Astrocyte (in vitro differentiated cells and primary cell): ENCODE data around the gene ELK3. TPM values are rescaled to one million over a fixed set of nuclear protein-coding genes. Genes with fewer than 3 reads are reported as not detected.

Experiments
- DNase-seq: peaks from one replicate; pipeline ENCODE4 v3.0.0-alpha.2; 2010; ENCODE audit warnings: low read depth
- FAIRE-seq: peaks from 2 replicates; lab custom pipeline; 2011; peaks lifted over from hg19 to GRCh38; lab: Jason Lieb, UNC
- H2AFZ ChIP-seq: 2 replicates; pipeline ENCODE4 v1.6.0; 2012; ENCODE audit warnings: low read depth, low read length, inconsistent platforms
- H3K27ac ChIP-seq: 2 replicates; pipeline ENCODE4 v1.5.1; 2011; ENCODE audit warnings: low read depth, low read length, inconsistent platforms
- H3K27me3 ChIP-seq: 2 replicates; pipeline ENCODE4 v1.6.0; 2011; ENCODE audit warnings: low read length, inconsistent platforms; ENCODE audit not compliant: insufficient read depth
- H3K36me3 ChIP-seq: 2 replicates; pipeline ENCODE4 v1.5.1; 2011; ENCODE audit warnings: low read length, inconsistent platforms; ENCODE audit not compliant: insufficient read depth
- H3K4me1 ChIP-seq: 2 replicates; pipeline ENCODE4 v1.5.1; 2011; ENCODE audit warnings: low read length, inconsistent platforms; ENCODE audit not compliant: insufficient read depth
- H3K4me2 ChIP-seq: 2 replicates; pipeline ENCODE4 v1.6.0; 2012; ENCODE audit warnings: low read length, inconsistent platforms
- H3K4me3 ChIP-seq: 2 replicates; pipeline ENCODE4 v1.5.1; 2011; ENCODE audit warnings: low read depth, mild to moderate bottlenecking, low read length, inconsistent platforms; ENCODE audit not compliant: insufficient read depth
- H3K79me2 ChIP-seq: 2 replicates; pipeline ENCODE4 v1.6.0; 2012; ENCODE audit warnings: mild to moderate bottlenecking, low read length, inconsistent platforms; ENCODE audit not compliant: insufficient read depth
- H3K9ac ChIP-seq: 2 replicates; pipeline ENCODE4 v1.6.0; 2012; ENCODE audit warnings: mild to moderate bottlenecking, low read length, inconsistent platforms
- H3K9me3 ChIP-seq: 2 replicates; pipeline ENCODE4 v1.5.1; 2012; ENCODE audit warnings: low read depth, mild to moderate bottlenecking, low read length, inconsistent platforms; ENCODE audit not compliant: insufficient read depth
- H4K20me1 ChIP-seq: 2 replicates; pipeline ENCODE4 v1.6.0; 2012; ENCODE audit warnings: low read length, inconsistent platforms; ENCODE audit not compliant: insufficient read depth
- H3K27ac Mint-ChIP-seq: one replicate; pipeline ENCODE4 v1.8.0; 2021; ENCODE audit warnings: mild to moderate bottlenecking, mixed read lengths; ENCODE audit not compliant: unreplicated experiment
- H3K27me3 Mint-ChIP-seq: one replicate; pipeline ENCODE4 v1.8.0; 2021; ENCODE audit warnings: low read depth, mixed read lengths; ENCODE audit not compliant: unreplicated experiment
- H3K36me3 Mint-ChIP-seq: one replicate; pipeline ENCODE4 v1.8.0; 2021; ENCODE audit warnings: low read depth, mixed read lengths; ENCODE audit not compliant: unreplicated experiment
- H3K4me1 Mint-ChIP-seq: one replicate; pipeline ENCODE4 v1.8.0; 2021; ENCODE audit warnings: low read depth, mixed read lengths; ENCODE audit not compliant: unreplicated experiment
- H3K4me3 Mint-ChIP-seq: one replicate; pipeline ENCODE4 v1.8.0; 2021; ENCODE audit warnings: mild to moderate bottlenecking, moderate library complexity, mixed read lengths; ENCODE audit not compliant: unreplicated experiment
- H3K9me3 Mint-ChIP-seq: one replicate; pipeline ENCODE4 v1.8.0; 2021; ENCODE audit warnings: mild to moderate bottlenecking, mixed read lengths; ENCODE audit not compliant: unreplicated experiment
- CTCF ChIP-seq: IDR thresholded peaks from 2 replicates; pipeline ENCODE4 v1.5.1; 2011; ENCODE audit warnings: low read depth, mild to moderate bottlenecking, inconsistent platforms, low read length, moderate library complexity; ENCODE audit not compliant: insufficient read depth
- EZH2 ChIP-seq: IDR thresholded peaks from 2 replicates; pipeline ENCODE4 v1.6.1; 2012; ENCODE audit warnings: mild to moderate bottlenecking, low read length, inconsistent platforms; ENCODE audit not compliant: insufficient read depth
- total RNA-seq: library from RNA; stranded (reverse); gene quantifications from 2 replicates; pipeline ENCODE4 v1.2.1, GENCODE V29; 2021

ELK3 gene
- total RNA-seq, 1 donor from 2014 or later, result 62.7 TPM

- Mint-ChIP-seq H3K27me3 (peaks cover 11% of the 10 kb centered on the region), H3K36me3 (no peaks in the 10 kb centered on the region), H3K9me3 (peaks cover 4% of the 10 kb centered on the region), H3K4me3 (no peak overlapping the region), H3K4me1 (no peaks in the 10 kb centered on the region), H3K27ac (no peak overlapping the region)
- Histone ChIP-seq H3K9ac (no peak overlapping the region), H3K36me3 (no peaks in the 10 kb centered on the region), H3K27me3 (no peaks in the 10 kb centered on the region), H4K20me1 (no peaks in the 10 kb centered on the region), H3K4me1 (no peaks in the 10 kb centered on the region), H3K9me3 (no peaks in the 10 kb centered on the region), H2AFZ (no peak overlapping the region), H3K4me2 (no peak overlapping the region), H3K27ac (no peak overlapping the region), H3K79me2 (no peaks in the 10 kb centered on the region), H3K4me3 (no peak overlapping the region)
- FAIRE-seq (no peak), DNase-seq (no peak)
- no peak for TF ChIP-seq CTCF
- no peak for TF ChIP-seq EZH2
These were observed 39.0 kb upstream of the ELK3 start for GRCh38 chr12:96155181-96155580.

- Histone ChIP-seq H3K4me1 (no peaks in the 10 kb centered on the region), H3K36me3 (no peaks in the 10 kb centered on the region), H3K4me3 (no peak overlapping the region), H3K79me2 (no peaks in the 10 kb centered on the region), H3K4me2 (no peak overlapping the region), H3K27ac (no peak overlapping the region), H3K9me3 (no peaks in the 10 kb centered on the region), H3K27me3 (no peaks in the 10 kb centered on the region), H4K20me1 (no peaks in the 10 kb centered on the region), H3K9ac (no peak overlapping the region), H2AFZ (no peak overlapping the region)
- FAIRE-seq (no peak), DNase-seq (no peak)
- no peaks in the 10 kb centered on the region for H3K36me3 Mint-ChIP-seq
- TF ChIP-seq CTCF (no peak), EZH2 (no peak)
- peaks cover 4% of the 10 kb centered on the region for H3K9me3 Mint-ChIP-seq
- H3K27ac Mint-ChIP-seq, result no peak overlapping the region
- H3K4me1 Mint-ChIP-seq, result no peaks in the 10 kb centered on the region
- H3K27me3 Mint-ChIP-seq, result peaks cover 11% of the 10 kb centered on the region
- H3K4me3 Mint-ChIP-seq, result no peak overlapping the region
These were observed 38.4 kb upstream of the ELK3 start for GRCh38 chr12:96155781-96156180.

GRCh38 chr12:96156211-96156610 is 38.0 kb upstream of the ELK3 start:
- Mint-ChIP-seq H3K4me1 (no peaks in the 10 kb centered on the region), H3K27ac (no peak overlapping the region), H3K27me3 (peaks cover 11% of the 10 kb centered on the region), H3K4me3 (no peak overlapping the region), H3K9me3 (peaks cover 4% of the 10 kb centered on the region), H3K36me3 (no peaks in the 10 kb centered on the region)
- no peaks in the 10 kb centered on the region for H3K4me1 ChIP-seq
- H3K36me3 ChIP-seq, result no peaks in the 10 kb centered on the region
- H3K9ac ChIP-seq, result no peak overlapping the region
- no peaks in the 10 kb centered on the region for H3K27me3 ChIP-seq
- H3K4me2 ChIP-seq, result no peak overlapping the region
- DNase-seq (no peak), FAIRE-seq (no peak)
- H3K4me3 ChIP-seq, result no peak overlapping the region
- H3K9me3 ChIP-seq, result no peaks in the 10 kb centered on the region
- H3K79me2 ChIP-seq, result no peaks in the 10 kb centered on the region
- no peak overlapping the region for H2AFZ ChIP-seq
- H4K20me1 ChIP-seq, result no peaks in the 10 kb centered on the region
- no peak for TF ChIP-seq EZH2
- no peak for TF ChIP-seq CTCF
- H3K27ac ChIP-seq, result no peak overlapping the region
